NAMALWA (cell line): Measurements from ENCODE around the gene MR1.

Experiments used
- DNase-seq: peaks from one replicate; pipeline ENCODE4 v3.0.0-alpha.2; 2015; ENCODE audit warnings: low spot score

Gene MR1

GRCh38 chr1:181033799-181034451, at the start of gene MR1:
Gene MR1 (plus strand): TSS chr1:181033983. CDS start chr1:181034008, 25 bp downstream.
- DNase-seq, result peak; percentile 99

GRCh38 chr1:180988253-180988752, 45.5 kb upstream of the MR1 start:
- no peak for DNase-seq

GRCh38 chr1:180994262-180994661, 39.5 kb upstream of the MR1 start:
- no peak for DNase-seq

GRCh38 chr1:180997843-180998504, 35.8 kb upstream of the MR1 start:
- no peak for DNase-seq

GRCh38 chr1:181001091-181001780, 32.5 kb upstream of the MR1 start:
- no peak for DNase-seq

- no peak for DNase-seq
Measured at GRCh38 chr1:181002582-181003172, 31.1 kb upstream of the MR1 start.

- DNase-seq, result no peak
Measured at GRCh38 chr1:181010789-181011188, 23.0 kb upstream of the MR1 start.

- no peak for DNase-seq
Measured at GRCh38 chr1:181011301-181012202, 22.2 kb upstream of the MR1 start.

GRCh38 chr1:181012203-181012745, 21.5 kb upstream of the MR1 start:
- no peak for DNase-seq

GRCh38 chr1:181013144-181013543, 20.6 kb upstream of the MR1 start:
- DNase-seq, result no peak

GRCh38 chr1:181014477-181015250, 19.1 kb upstream of the MR1 start:
- no peak for DNase-seq

- no peak for DNase-seq
Measured at GRCh38 chr1:181015251-181015615, 18.6 kb upstream of the MR1 start.

GRCh38 chr1:181016563-181016962, 17.2 kb upstream of the MR1 start:
- DNase-seq, result no peak

- no peak for DNase-seq
Measured at GRCh38 chr1:181018901-181019681, 14.7 kb upstream of the MR1 start.

- DNase-seq, result no peak
Measured at GRCh38 chr1:181021159-181021558, 12.6 kb upstream of the MR1 start.

- DNase-seq, result peak; percentile 75
Measured at GRCh38 chr1:181021811-181022434, 11.9 kb upstream of the MR1 start.

GRCh38 chr1:181023265-181024057, 10.3 kb upstream of the MR1 start:
- DNase-seq, result no peak

GRCh38 chr1:181028196-181028595, 5.6 kb upstream of the MR1 start:
- DNase-seq, result no peak
